ENCODE results near the gene SIN3A. TPM values are rescaled to one million over a fixed set of nuclear protein-coding genes. Genes with fewer than 3 reads are reported as not detected.
"Not testable (repeated sequence)": the region's sequence is repeated elsewhere in the genome, so short reads cannot be mapped to it uniquely, and the experiment has no call there.

SIN3A gene
- total RNA-seq, 1 donor from 2014 or later = 86.6 TPM

DNA sequence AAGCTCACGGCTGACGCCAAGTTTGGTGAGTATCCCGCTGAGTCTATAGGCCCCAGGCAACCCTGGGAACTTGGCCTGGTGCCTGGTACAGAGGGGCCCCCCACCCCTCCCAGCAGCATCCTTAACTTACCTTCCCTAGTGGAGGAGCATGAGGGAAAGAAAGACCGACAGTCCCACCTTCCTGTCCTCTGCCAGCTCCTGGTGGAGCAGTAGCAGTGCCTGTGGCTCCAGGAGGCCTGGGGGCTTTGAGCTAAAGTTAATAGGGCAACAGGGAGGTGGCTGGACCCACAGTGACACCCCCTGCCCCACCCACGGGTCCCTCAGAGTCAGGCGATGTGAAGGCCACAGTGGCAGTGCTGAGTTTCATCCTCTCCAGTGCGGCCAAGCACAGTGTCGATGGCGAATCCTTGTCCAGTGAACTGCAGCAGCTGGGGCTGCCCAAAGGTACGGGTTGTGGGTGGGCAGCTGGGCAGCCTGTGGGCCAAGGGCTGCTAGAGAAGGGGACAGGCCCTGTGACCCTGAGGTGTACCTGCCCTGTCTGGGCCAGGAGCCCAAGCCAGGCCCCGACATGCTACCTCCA lies 112.7 kb downstream of the SIN3A start:
- Mint-ChIP-seq H3K9me3 (no peaks in the 10 kb centered on the region), H3K27ac (no peak overlapping the region), H3K27me3 (ENCODE audit: low read depth) (no peaks in the 10 kb centered on the region), H3K36me3 (peaks cover 8% of the 10 kb centered on the region), H3K4me3 (no peak overlapping the region), H3K4me1 (peaks cover 17% of the 10 kb centered on the region)
- TF ChIP-seq, protein P1, sequence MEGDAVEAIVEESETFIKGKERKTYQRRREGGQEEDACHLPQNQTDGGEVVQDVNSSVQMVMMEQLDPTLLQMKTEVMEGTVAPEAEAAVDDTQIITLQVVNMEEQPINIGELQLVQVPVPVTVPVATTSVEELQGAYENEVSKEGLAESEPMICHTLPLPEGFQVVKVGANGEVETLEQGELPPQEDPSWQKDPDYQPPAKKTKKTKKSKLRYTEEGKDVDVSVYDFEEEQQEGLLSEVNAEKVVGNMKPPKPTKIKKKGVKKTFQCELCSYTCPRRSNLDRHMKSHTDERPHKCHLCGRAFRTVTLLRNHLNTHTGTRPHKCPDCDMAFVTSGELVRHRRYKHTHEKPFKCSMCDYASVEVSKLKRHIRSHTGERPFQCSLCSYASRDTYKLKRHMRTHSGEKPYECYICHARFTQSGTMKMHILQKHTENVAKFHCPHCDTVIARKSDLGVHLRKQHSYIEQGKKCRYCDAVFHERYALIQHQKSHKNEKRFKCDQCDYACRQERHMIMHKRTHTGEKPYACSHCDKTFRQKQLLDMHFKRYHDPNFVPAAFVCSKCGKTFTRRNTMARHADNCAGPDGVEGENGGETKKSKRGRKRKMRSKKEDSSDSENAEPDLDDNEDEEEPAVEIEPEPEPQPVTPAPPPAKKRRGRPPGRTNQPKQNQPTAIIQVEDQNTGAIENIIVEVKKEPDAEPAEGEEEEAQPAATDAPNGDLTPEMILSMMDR (IDR thresholded peaks at IDR 0.05; ENCODE audit: unreplicated experiment) = no peak
- DNase-seq (ENCODE audit: low spot score in 2 of 2, unreplicated experiment in 2 of 2) = no peak

DNA sequence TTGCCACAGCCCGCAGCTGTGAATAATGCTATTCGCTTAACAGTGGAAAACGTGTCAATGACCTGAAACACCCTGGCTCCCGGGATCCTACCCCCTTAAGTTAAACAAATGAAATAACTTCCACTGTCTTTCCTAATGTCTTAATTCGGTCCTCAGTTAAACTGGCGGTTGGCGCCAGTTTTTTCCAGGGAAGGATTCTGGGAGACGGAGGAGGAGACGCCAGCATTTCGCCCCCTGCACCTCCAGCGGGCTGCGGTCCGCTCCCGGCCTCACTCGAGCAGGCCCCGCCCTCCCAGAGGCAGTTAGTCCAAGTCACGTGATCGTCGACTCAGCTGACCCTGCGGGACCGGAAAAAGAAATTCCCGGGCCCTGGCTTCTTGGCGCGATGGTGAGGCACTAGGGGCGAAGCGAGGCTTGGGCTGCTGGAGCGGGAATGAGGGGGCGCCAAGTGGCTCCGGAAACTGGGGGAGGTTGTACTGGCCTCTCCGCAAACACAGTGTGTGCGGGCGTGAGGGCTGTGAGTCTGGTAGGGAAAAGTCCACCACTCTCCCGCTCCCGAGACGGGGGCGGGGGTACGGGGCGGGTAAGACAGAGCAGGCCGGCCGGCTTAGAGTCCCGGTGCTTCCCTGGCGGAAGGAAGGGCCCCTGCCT lies 115.7 kb downstream of the SIN3A start, which contains the start of gene COMMD4:
TSS of gene COMMD4 (plus strand) at position 359 of the 651 bp plus-strand sequence. CDS start at position 386, 27 bp downstream.
- H3K9me3 Mint-ChIP-seq = no peaks in the 10 kb centered on the region
- TF ChIP-seq, protein P1 (IDR thresholded peaks at IDR 0.05; ENCODE audit: unreplicated experiment) = no peak
- H3K27me3 Mint-ChIP-seq (ENCODE audit: low read depth) = peaks cover 3% of the 10 kb centered on the region
- H3K4me3 Mint-ChIP-seq = peak within 1 kb of the TSS; percentile 97
- DNase-seq (ENCODE audit: low spot score in 2 of 2, unreplicated experiment in 2 of 2) = peak; percentile 89 to 94
- H3K27ac Mint-ChIP-seq = peak within 1 kb of the TSS; percentile 94
- H3K36me3 Mint-ChIP-seq = peaks cover 4% of the 10 kb centered on the region
- peaks cover 17% of the 10 kb centered on the region for H3K4me1 Mint-ChIP-seq

DNA sequence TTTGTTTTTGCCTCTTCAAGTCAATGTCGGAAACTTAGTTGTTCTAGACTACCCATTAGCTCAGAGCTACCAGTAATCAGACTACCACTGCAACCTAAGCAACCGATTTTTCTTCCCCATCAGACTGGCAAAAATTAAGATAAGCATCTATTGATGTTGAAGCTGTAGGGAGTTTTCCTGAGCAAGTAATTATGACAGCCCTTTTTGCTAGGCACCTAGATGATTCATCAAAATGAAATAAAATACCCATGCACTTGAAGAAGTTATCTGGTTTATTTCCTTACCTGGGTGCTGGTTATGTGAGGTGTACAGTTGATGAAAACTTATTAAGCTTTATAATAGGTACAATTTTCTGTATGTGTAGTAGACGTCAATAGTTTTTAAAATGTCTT lies 116.2 kb downstream of the SIN3A start:
- TF ChIP-seq, protein P1 (IDR thresholded peaks at IDR 0.05; ENCODE audit: unreplicated experiment) = no peak
- no peak for DNase-seq (ENCODE audit: low spot score in 2 of 2, unreplicated experiment in 2 of 2)
- no peaks in the 10 kb centered on the region for H3K9me3 Mint-ChIP-seq
- H3K27ac Mint-ChIP-seq = peak overlapping the region; percentile 94
- H3K36me3 Mint-ChIP-seq = peaks cover 4% of the 10 kb centered on the region
- H3K4me1 Mint-ChIP-seq = peaks cover 17% of the 10 kb centered on the region
- H3K27me3 Mint-ChIP-seq (ENCODE audit: low read depth) = peaks cover 3% of the 10 kb centered on the region
- peak overlapping the region; percentile 97 for H3K4me3 Mint-ChIP-seq

DNA sequence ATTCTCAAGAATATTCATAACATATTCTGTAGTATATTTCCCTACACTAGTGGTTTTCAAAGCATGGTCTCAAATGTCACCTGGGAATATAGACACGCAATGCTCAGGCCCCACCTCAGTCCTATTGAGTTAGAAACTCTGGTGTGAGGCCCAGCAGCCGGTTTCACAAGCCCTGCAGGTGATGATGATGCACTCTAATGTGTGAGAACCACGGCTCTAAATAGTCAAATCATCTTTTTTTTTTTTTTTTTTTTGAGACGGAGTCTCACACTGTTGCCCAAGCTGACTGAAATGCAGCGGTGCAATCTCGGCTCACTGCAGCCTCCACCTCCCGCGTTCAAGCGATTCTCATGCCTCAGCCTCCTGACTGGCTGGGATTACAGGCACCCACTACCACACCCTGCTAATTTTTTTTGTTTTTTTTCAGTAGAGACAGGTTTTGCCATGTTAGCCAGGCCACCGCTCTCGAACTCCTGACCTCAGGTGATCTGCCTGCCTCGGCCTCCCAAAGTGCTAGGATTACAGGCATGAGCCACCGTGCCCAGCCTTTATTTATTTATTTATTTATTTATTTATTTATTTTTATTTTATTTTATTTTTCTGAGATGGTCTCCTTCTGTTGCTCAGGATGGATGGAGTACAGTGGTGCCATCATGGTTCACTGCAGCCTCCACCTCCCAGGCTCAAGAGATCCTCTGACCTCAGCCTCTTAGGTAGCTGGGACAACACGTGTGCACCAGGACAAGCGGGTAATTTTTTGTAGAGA lies 117.7 kb downstream of the SIN3A start:
- not testable (repeated sequence) for H3K36me3 Mint-ChIP-seq; H3K9me3 Mint-ChIP-seq; H3K27me3 Mint-ChIP-seq (ENCODE audit: low read depth); DNase-seq (ENCODE audit: low spot score in 2 of 2, unreplicated experiment in 2 of 2); H3K27ac Mint-ChIP-seq; H3K4me3 Mint-ChIP-seq
- peaks cover 17% of the 10 kb centered on the region for H3K4me1 Mint-ChIP-seq

DNA sequence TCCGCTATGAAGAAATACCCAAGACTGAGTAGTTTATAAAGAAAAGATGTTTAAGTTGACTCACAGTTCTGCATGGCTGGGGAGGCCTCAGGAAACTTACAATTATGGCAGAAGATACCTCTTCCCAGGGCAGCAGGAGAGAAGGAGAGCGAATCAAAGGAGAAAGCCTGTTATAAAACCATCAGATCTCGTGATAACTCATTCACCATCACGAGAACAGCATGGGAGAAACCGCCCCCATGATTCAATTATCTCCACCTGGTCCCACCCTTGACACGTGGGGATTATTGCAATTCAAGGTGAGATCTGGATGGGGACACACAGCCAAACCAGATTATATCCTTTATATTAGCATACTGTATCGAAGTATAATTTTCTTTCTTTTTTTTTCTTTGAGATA lies 119.4 kb downstream of the SIN3A start:
- not testable (repeated sequence) for H3K27me3 Mint-ChIP-seq (ENCODE audit: low read depth); H3K27ac Mint-ChIP-seq; H3K4me3 Mint-ChIP-seq; H3K36me3 Mint-ChIP-seq; DNase-seq (ENCODE audit: low spot score in 2 of 2, unreplicated experiment in 2 of 2); H3K9me3 Mint-ChIP-seq
- H3K4me1 Mint-ChIP-seq = peaks cover 17% of the 10 kb centered on the region

DNA sequence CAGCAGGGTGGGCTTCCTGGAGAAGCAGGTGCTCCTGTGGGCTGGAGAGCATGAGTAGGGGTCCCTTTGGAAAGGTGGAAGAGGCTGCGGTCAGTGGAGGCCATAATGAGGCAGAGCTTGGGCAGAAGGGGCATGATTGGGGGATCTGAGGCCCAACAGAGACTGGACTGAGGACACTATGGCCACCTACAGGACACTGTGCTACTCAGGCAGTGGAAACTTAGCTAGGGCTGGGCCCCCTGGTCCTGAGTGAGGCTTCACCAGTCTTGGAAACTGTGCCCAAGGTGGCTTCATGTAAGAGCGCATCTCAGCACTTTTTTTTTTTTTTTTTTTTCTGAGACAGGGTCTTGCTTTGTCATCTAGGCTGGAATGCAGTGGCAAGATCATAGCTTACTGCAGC lies 121.9 kb downstream of the SIN3A start:
- peaks cover 5% of the 10 kb centered on the region for H3K27me3 Mint-ChIP-seq (ENCODE audit: low read depth)
- no peak overlapping the region for H3K27ac Mint-ChIP-seq
- no peaks in the 10 kb centered on the region for H3K9me3 Mint-ChIP-seq
- no peaks in the 10 kb centered on the region for H3K36me3 Mint-ChIP-seq
- no peaks in the 10 kb centered on the region for H3K4me1 Mint-ChIP-seq
- DNase-seq (ENCODE audit: low spot score in 2 of 2, unreplicated experiment in 2 of 2) = no peak
- no peak overlapping the region for H3K4me3 Mint-ChIP-seq
- TF ChIP-seq, protein P1 (IDR thresholded peaks at IDR 0.05; ENCODE audit: unreplicated experiment) = no peak

All from mesothelial cell of epicardium (in vitro differentiated cells).